Erythroblast (primary cell): ENCODE data around the gene STK10.

ENCODE experiments used
- GATA1 ChIP-seq: IDR thresholded peaks from 2 replicates; pipeline ENCODE4 v1.6.1; 2011; ENCODE audit warnings: low read depth, mild to moderate bottlenecking, control low read depth, low read length, moderate library complexity
- POLR2A ChIP-seq: IDR thresholded peaks from 2 replicates; pipeline ENCODE4 v1.6.1; 2011; ENCODE audit warnings: mild to moderate bottlenecking, low read length

DNA sequence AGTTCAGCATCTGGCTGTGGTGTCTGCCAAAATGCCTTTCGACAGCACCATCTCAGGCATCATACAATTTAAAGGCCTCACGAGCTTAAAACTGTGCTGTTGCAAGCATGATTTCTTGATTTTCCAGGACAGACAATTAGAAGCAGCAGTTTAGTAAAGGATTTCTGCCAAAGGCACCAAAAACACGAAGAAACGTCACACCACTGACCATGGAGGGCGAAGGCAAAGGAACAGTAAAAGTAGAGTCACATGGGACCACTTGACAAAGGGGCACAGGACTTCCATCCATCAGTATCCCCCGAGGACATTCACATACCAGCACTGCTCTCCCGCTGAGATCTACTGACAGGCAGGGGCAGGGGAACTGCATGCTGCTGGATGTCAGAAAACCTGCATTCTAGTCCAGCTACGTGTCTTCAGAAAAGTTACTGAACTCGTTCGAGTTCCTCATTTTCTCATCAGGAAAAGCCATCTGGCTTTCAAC, 111.2 kb downstream of the STK10 start:
- TF ChIP-seq POLR2A (no peak), GATA1 (no peak)
